SK-N-SH (cell line): Measurements from ENCODE around the gene DLEC1. TPM values are rescaled to one million over a fixed set of nuclear protein-coding genes. Genes with fewer than 3 reads are reported as not detected.

Source experiments
- CTCF ChIA-PET: fragments of 300-600, 350-600 bp; formaldehyde crosslinking; extraction: SDS; loops from one replicate; lab custom pipeline; 2021; lab: Yijun Ruan, JAX
- POLR2A ChIA-PET: fragments of 350-600 bp; sonication (Branson Sonifier 250); formaldehyde crosslinking; extraction: SDS; loops from one replicate; lab custom pipeline; 2020; ENCODE audit warnings: antibody characterized with exemption, inconsistent platforms; lab: Yijun Ruan, JAX
- DNase-seq: peaks from one replicate; pipeline ENCODE4 v3.0.0; 2012
- H2AFZ ChIP-seq: fragments of 200-600 bp; sonication (generic); 2 replicates; pipeline ENCODE4 v1.8.1; 2016; ENCODE audit warnings: antibody characterized with exemption, mild to moderate bottlenecking, low read depth
- H3F3A ChIP-seq: fragments of 200-600 bp; sonication (generic); replicated peaks from 2 replicates; pipeline ENCODE3; 2016; ENCODE audit warnings: antibody characterized with exemption, mild to moderate bottlenecking; ENCODE audit not compliant: insufficient read depth
- H3K27ac ChIP-seq, 2 experiments: fragments of 200-500 bp in 1 of 2; fragments of 200-600 bp in 1 of 2; sonication (Bioruptor generic) in 1 of 2; sonication (generic), shearing (Covaris generic) in 1 of 2; 2 replicates each; pipeline versions ENCODE4 v1.5.1 to v1.6.1; 2014 to 2016; ENCODE audit warnings: low read depth in 2 of 2, inconsistent platforms in 1 of 2, low read length in 1 of 2, mild to moderate bottlenecking in 1 of 2, mixed read lengths in 1 of 2
- H3K27me3 ChIP-seq: fragments of 200-600 bp; sonication (generic), shearing (Covaris generic); 2 replicates; pipeline ENCODE4 v1.6.1; 2016; ENCODE audit warnings: mixed run types; ENCODE audit not compliant: insufficient read depth
- H3K36me3 ChIP-seq, 2 experiments: fragments of 200-500 bp in 1 of 2; fragments of 200-600 bp in 1 of 2; sonication (Bioruptor generic) in 1 of 2; sonication (generic) in 1 of 2; replicated peaks in 1 of 2; 2 replicates each; pipeline versions ENCODE3 to v1.5.1; 2014 to 2016; ENCODE audit warnings: low read length in 1 of 2, mild to moderate bottlenecking in 1 of 2; ENCODE audit not compliant: insufficient read depth in 2 of 2, control insufficient read depth in 1 of 2
- H3K4me1 ChIP-seq, 2 experiments: fragments of 200-500 bp in 1 of 2; fragments of 200-600 bp in 1 of 2; sonication (Bioruptor generic) in 1 of 2; sonication (generic), shearing (Covaris generic) in 1 of 2; 2 replicates each; pipeline versions ENCODE4 v1.5.1 to v1.6.1; 2014 to 2016; ENCODE audit warnings: low read depth in 1 of 2, low read length in 1 of 2, mixed run types in 1 of 2; ENCODE audit not compliant: insufficient read depth in 2 of 2, control insufficient read depth in 1 of 2
- H3K4me2 ChIP-seq: fragments of 200-600 bp; sonication (generic), shearing (Covaris generic); 2 replicates; pipeline ENCODE4 v1.6.1; 2017; ENCODE audit warnings: mixed run types
- H3K4me3 ChIP-seq, 2 experiments: fragments of 200-500 bp in 1 of 2; fragments of 200-600 bp in 1 of 2; sonication (Bioruptor generic) in 1 of 2; sonication (generic), shearing (Covaris generic) in 1 of 2; 2 replicates each; pipeline versions ENCODE4 v1.5.1 to v1.8.1; 2014 to 2016; ENCODE audit warnings: low read depth in 2 of 2, inconsistent platforms in 1 of 2, low read length in 1 of 2, mild to moderate bottlenecking in 1 of 2, mixed read lengths in 1 of 2, moderate library complexity in 1 of 2
- H3K79me2 ChIP-seq: fragments of 200-600 bp; sonication (generic); 2 replicates; pipeline ENCODE4 v1.8.1; 2017; ENCODE audit warnings: mild to moderate bottlenecking; ENCODE audit not compliant: insufficient read depth
- H3K9ac ChIP-seq: fragments of 200-600 bp; sonication (generic); 2 replicates; pipeline ENCODE4 v1.6.1; 2017; ENCODE audit warnings: mixed run types
- H3K9me2 ChIP-seq: fragments of 200-600 bp; sonication (generic); 2 replicates; pipeline ENCODE4 v1.6.1; 2017; ENCODE audit warnings: mixed run types
- H3K9me3 ChIP-seq: fragments of 200-600 bp; sonication (generic); 2 replicates; pipeline ENCODE4 v1.6.1; 2017; ENCODE audit warnings: mixed run types, mild to moderate bottlenecking, moderate library complexity
- H4K20me1 ChIP-seq: fragments of 200-600 bp; sonication (generic); 2 replicates; pipeline ENCODE4 v1.6.1; 2017; ENCODE audit warnings: mild to moderate bottlenecking, mixed run types; ENCODE audit not compliant: insufficient read depth
- CHD2 ChIP-seq: fragments of 150-350 bp; IDR thresholded peaks from 2 replicates; pipeline ENCODE4 v1.6.1; 2018; ENCODE audit warnings: low read length; ENCODE audit not compliant: partially characterized antibody
- ELF1 ChIP-seq: IDR thresholded peaks from 2 replicates; pipeline ENCODE4 v1.4.0; 2012
- EP300 ChIP-seq, 2 experiments: IDR thresholded peaks; 2 replicates each; pipeline versions ENCODE4 v1.4.0 to v1.6.1; 2012; ENCODE audit warnings: borderline replicate concordance in 1 of 2, low read depth in 1 of 2, low read length in 1 of 2
- EZH2phosphoT487 ChIP-seq: fragments of 200-600 bp; sonication (generic); IDR thresholded peaks from 2 replicates; pipeline ENCODE4 v1.6.1; 2017; ENCODE audit warnings: low read depth, mixed run types, mild to moderate bottlenecking, antibody characterized with exemption, moderate library complexity, borderline replicate concordance
- FOXM1 ChIP-seq: IDR thresholded peaks from 2 replicates; pipeline ENCODE4 v1.4.0; 2012; ENCODE audit warnings: low read depth, mild to moderate bottlenecking
- JUND ChIP-seq: IDR thresholded peaks from 2 replicates; pipeline ENCODE4 v1.4.0; 2012
- MAX ChIP-seq: IDR thresholded peaks from 2 replicates; pipeline ENCODE4 v1.4.0; 2012; ENCODE audit warnings: low read depth
- MEF2A ChIP-seq: IDR thresholded peaks from 2 replicates; pipeline ENCODE4 v1.4.0; 2012; ENCODE audit warnings: low read depth, borderline replicate concordance
- NFIC ChIP-seq: IDR thresholded peaks from 2 replicates; pipeline ENCODE4 v1.4.0; 2012; ENCODE audit warnings: borderline replicate concordance
- NRF1 ChIP-seq: IDR thresholded peaks from 2 replicates; pipeline ENCODE4 v1.6.1; 2012; ENCODE audit warnings: low read depth, mild to moderate bottlenecking, low read length
- POLR2AphosphoS5 ChIP-seq: IDR thresholded peaks from 2 replicates; pipeline ENCODE4 v1.6.1; 2012; ENCODE audit warnings: low read depth, low read length
- REST ChIP-seq: IDR thresholded peaks from 2 replicates; pipeline ENCODE4 v1.6.1; 2012; ENCODE audit warnings: mild to moderate bottlenecking, low read depth, low read length, moderate library complexity
- RFX5 ChIP-seq: IDR thresholded peaks from 2 replicates; pipeline ENCODE4 v1.6.1; 2012; ENCODE audit warnings: mild to moderate bottlenecking, improper control_type of control experiment, low read length
- SIN3A ChIP-seq: IDR thresholded peaks from 2 replicates; pipeline ENCODE4 v1.6.1; 2012; ENCODE audit warnings: low read depth, mild to moderate bottlenecking, low read length, moderate library complexity, borderline replicate concordance
- SMC3 ChIP-seq: IDR thresholded peaks from 2 replicates; pipeline ENCODE4 v1.6.1; 2012; ENCODE audit warnings: low read depth, low read length, improper control_type of control experiment
- USF2 ChIP-seq: fragments of 150-350 bp; IDR thresholded peaks from 2 replicates; pipeline ENCODE4 v1.6.1; 2017; ENCODE audit warnings: antibody characterized with exemption, low read length, low read depth, borderline replicate concordance
- YY1 ChIP-seq: IDR thresholded peaks from 2 replicates; pipeline ENCODE4 v1.4.0; 2012; ENCODE audit warnings: low read depth, mild to moderate bottlenecking
- WGBS: methylation state at CpG from one replicate; pipeline ENCODE4 v1.1.6; 2017; ENCODE audit warnings: low lambda C conversion rate; 5-methylcytosine and 5-hydroxymethylcytosine counted together
- polyA plus RNA-seq, 3 experiments: library from polyadenylated mRNA; depleted of rRNA; stranded (reverse); fragments of >200 nt; gene quantifications; 2 replicates each; pipeline ENCODE4 v1.2.3, GENCODE V29; 2012
- TF ChIP-seq, protein P1 (sequence below): fragments of 200-600 bp; sonication (generic); IDR thresholded peaks from 2 replicates; pipeline ENCODE4 v1.6.1; 2017; ENCODE audit warnings: antibody characterized with exemption, mild to moderate bottlenecking, moderate library complexity
- TF ChIP-seq, protein P2 (sequence below): IDR thresholded peaks from 2 replicates; pipeline ENCODE4 v1.4.0; 2012; ENCODE audit warnings: low read depth, borderline replicate concordance

Gene DLEC1
- polyA plus RNA-seq, 1 of the 3 experiments (the other 2 are of a cell fraction): 0.02 TPM

GRCh38 chr3:38105525-38105924 lies 66.5 kb downstream of the DLEC1 start:
- TF ChIP-seq EZH2phosphoT487 (no peak), MAX (no peak), POLR2AphosphoS5 (no peak), SMC3 (no peak), CHD2 (no peak), FOXM1 (no peak), ELF1 (no peak), NFIC (no peak), EP300 (IDR thresholded peaks at IDR 0.05; ENCODE audit: borderline replicate concordance in 1 of 2, low read depth in 1 of 2, low read length in 1 of 2) (no peak), JUND (no peak), NRF1 (no peak)
- TF ChIP-seq, protein P1, sequence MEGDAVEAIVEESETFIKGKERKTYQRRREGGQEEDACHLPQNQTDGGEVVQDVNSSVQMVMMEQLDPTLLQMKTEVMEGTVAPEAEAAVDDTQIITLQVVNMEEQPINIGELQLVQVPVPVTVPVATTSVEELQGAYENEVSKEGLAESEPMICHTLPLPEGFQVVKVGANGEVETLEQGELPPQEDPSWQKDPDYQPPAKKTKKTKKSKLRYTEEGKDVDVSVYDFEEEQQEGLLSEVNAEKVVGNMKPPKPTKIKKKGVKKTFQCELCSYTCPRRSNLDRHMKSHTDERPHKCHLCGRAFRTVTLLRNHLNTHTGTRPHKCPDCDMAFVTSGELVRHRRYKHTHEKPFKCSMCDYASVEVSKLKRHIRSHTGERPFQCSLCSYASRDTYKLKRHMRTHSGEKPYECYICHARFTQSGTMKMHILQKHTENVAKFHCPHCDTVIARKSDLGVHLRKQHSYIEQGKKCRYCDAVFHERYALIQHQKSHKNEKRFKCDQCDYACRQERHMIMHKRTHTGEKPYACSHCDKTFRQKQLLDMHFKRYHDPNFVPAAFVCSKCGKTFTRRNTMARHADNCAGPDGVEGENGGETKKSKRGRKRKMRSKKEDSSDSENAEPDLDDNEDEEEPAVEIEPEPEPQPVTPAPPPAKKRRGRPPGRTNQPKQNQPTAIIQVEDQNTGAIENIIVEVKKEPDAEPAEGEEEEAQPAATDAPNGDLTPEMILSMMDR: no peak
- TF ChIP-seq, protein P2, sequence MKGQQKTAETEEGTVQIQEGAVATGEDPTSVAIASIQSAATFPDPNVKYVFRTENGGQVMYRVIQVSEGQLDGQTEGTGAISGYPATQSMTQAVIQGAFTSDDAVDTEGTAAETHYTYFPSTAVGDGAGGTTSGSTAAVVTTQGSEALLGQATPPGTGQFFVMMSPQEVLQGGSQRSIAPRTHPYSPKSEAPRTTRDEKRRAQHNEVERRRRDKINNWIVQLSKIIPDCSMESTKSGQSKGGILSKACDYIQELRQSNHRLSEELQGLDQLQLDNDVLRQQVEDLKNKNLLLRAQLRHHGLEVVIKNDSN: no peak
- H3K27ac ChIP-seq: no peak overlapping the region
- no peaks in the 10 kb centered on the region for H3K79me2 ChIP-seq
- H3K9me3 ChIP-seq: peaks cover 15% of the 10 kb centered on the region
- H3K36me3 ChIP-seq: no peaks in the 10 kb centered on the region
- no peaks in the 10 kb centered on the region for H4K20me1 ChIP-seq
- no peaks in the 10 kb centered on the region; a peak in 1 of 4 replicates for H3K4me1 ChIP-seq
- ChIA-PET CTCF (no interaction called here), POLR2A (no interaction called here)
- no peaks in the 10 kb centered on the region; the same call in 1 of the 2 replicates for H3K27me3 ChIP-seq
- no peaks in the 10 kb centered on the region for H3F3A ChIP-seq
- H3K9me2 ChIP-seq: no peaks in the 10 kb centered on the region
- 0% methylated on average over 1 of the region's 1 CpG for WGBS
- no peak overlapping the region for H3K9ac ChIP-seq
- DNase-seq: no peak
- H2AFZ ChIP-seq: no peak overlapping the region
- H3K4me2 ChIP-seq: no peak overlapping the region
- no peak overlapping the region; a peak in 1 of 4 replicates for H3K4me3 ChIP-seq

- Histone ChIP-seq H3K79me2 (no peaks in the 10 kb centered on the region), H2AFZ (no peak overlapping the region), H3K9me3 (peaks cover 15% of the 10 kb centered on the region), H3K36me3 (no peaks in the 10 kb centered on the region), H3F3A (no peaks in the 10 kb centered on the region), H3K9ac (no peak overlapping the region), H3K4me1 (no peaks in the 10 kb centered on the region; a peak in 1 of 4 replicates), H3K27me3 (no peaks in the 10 kb centered on the region), H3K4me3 (no peak overlapping the region), H3K27ac (no peak overlapping the region), H3K4me2 (no peak overlapping the region), H3K9me2 (no peaks in the 10 kb centered on the region), H4K20me1 (no peaks in the 10 kb centered on the region)
- ChIA-PET POLR2A (interaction anchor here (1.1 kb wide), 1 partner anchor 10 kb away, joined by 3 read pairs; no protein-coding TSS in a partner anchor), CTCF (interaction anchor here (1.3 to 1.8 kb wide), 2 partner anchors 10 to 190 kb away, joined by 3 to 9 read pairs; no protein-coding TSS in a partner anchor)
- no peak for DNase-seq
- WGBS: 67% methylated on average over 3 of the region's 7 CpGs
- TF ChIP-seq, protein P2: no peak
- TF ChIP-seq YY1: no peak
- no peak for TF ChIP-seq USF2
- TF ChIP-seq MEF2A: no peak
- no peak for TF ChIP-seq SIN3A
- no peak for TF ChIP-seq POLR2AphosphoS5
- no peak for TF ChIP-seq REST
- no peak for TF ChIP-seq ELF1
- no peak for TF ChIP-seq RFX5
These were observed 69.1 kb downstream of the DLEC1 start for GRCh38 chr3:38107911-38108648.
